Measurements from ENCODE around the gene BLCAP.

BLCAP gene

DNA sequence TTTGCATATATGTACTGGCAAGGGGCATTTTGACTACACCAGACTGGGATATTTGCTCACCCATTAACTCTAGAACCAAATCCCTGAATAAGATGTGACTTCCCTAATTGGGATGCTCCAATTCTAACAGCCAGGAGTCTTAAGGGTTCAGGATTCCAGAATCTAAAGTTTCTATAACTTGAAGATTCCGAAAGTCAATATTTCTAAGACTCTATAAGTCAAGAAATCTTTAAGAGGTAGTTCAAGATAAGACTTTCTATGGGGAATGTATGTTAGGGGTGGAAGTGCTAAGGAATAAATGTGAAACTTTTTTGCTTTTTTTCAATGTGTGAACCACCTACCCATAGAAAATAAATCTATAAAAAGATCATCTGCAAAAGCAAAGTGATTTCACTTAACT lies 42.7 kb upstream of the BLCAP start:
- TF ChIP-seq, protein P1, sequence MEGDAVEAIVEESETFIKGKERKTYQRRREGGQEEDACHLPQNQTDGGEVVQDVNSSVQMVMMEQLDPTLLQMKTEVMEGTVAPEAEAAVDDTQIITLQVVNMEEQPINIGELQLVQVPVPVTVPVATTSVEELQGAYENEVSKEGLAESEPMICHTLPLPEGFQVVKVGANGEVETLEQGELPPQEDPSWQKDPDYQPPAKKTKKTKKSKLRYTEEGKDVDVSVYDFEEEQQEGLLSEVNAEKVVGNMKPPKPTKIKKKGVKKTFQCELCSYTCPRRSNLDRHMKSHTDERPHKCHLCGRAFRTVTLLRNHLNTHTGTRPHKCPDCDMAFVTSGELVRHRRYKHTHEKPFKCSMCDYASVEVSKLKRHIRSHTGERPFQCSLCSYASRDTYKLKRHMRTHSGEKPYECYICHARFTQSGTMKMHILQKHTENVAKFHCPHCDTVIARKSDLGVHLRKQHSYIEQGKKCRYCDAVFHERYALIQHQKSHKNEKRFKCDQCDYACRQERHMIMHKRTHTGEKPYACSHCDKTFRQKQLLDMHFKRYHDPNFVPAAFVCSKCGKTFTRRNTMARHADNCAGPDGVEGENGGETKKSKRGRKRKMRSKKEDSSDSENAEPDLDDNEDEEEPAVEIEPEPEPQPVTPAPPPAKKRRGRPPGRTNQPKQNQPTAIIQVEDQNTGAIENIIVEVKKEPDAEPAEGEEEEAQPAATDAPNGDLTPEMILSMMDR (IDR thresholded peaks at IDR 0.05; ENCODE audit: low read depth, low read length) = no peak
- no peak overlapping the region for H3K4me3 ChIP-seq (replicated peaks in 1 of 2; ENCODE audit: low read depth in 2 of 2, low read length in 2 of 2)
- DNase-seq (ENCODE audit: low read depth in 2 of 2) = no peak

GRCh38 chr20:37567671-37568588 lies 40.3 kb upstream of the BLCAP start:
- TF ChIP-seq, protein P1 (IDR thresholded peaks at IDR 0.05; ENCODE audit: low read depth, low read length) = no peak
- H3K4me3 ChIP-seq (replicated peaks in 1 of 2; ENCODE audit: low read depth in 2 of 2, low read length in 2 of 2) = no peak overlapping the region
- no peak for DNase-seq (ENCODE audit: low read depth in 2 of 2)

DNA sequence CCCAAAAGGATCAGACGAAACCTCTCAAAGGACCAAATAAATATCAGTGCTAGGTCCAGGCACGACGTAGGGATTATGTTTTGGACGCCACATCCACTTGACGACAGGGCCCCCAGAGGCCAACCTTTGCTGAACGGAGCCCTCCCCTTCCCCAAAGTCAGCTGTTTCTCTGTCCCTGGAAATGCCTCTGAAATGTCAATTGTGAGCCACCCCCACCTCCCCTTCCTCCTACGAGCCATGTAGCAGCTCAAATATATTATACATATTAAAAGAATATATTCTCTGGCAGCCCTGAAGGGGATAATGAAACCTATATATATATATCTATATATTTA lies 39.6 kb upstream of the BLCAP start:
- TF ChIP-seq, protein P1 (IDR thresholded peaks at IDR 0.05; ENCODE audit: low read depth, low read length) = no peak
- DNase-seq (ENCODE audit: low read depth in 2 of 2) = no peak
- H3K4me3 ChIP-seq (replicated peaks in 1 of 2; ENCODE audit: low read depth in 2 of 2, low read length in 2 of 2) = no peak overlapping the region

- H3K4me3 ChIP-seq (replicated peaks in 1 of 2; ENCODE audit: low read depth in 2 of 2, low read length in 2 of 2) = no peak overlapping the region
- TF ChIP-seq, protein P1 (IDR thresholded peaks at IDR 0.05; ENCODE audit: low read depth, low read length) = no peak
- DNase-seq (ENCODE audit: low read depth in 2 of 2) = no peak
Measured at GRCh38 chr20:37566590-37567330, 39.1 kb upstream of the BLCAP start.

- TF ChIP-seq, protein P1 (IDR thresholded peaks at IDR 0.05; ENCODE audit: low read depth, low read length) = no peak
- H3K4me3 ChIP-seq (replicated peaks in 1 of 2; ENCODE audit: low read depth in 2 of 2, low read length in 2 of 2) = no peak overlapping the region
- no peak for DNase-seq (ENCODE audit: low read depth in 2 of 2)
Measured at GRCh38 chr20:37565134-37565811, 37.6 kb upstream of the BLCAP start.

DNA sequence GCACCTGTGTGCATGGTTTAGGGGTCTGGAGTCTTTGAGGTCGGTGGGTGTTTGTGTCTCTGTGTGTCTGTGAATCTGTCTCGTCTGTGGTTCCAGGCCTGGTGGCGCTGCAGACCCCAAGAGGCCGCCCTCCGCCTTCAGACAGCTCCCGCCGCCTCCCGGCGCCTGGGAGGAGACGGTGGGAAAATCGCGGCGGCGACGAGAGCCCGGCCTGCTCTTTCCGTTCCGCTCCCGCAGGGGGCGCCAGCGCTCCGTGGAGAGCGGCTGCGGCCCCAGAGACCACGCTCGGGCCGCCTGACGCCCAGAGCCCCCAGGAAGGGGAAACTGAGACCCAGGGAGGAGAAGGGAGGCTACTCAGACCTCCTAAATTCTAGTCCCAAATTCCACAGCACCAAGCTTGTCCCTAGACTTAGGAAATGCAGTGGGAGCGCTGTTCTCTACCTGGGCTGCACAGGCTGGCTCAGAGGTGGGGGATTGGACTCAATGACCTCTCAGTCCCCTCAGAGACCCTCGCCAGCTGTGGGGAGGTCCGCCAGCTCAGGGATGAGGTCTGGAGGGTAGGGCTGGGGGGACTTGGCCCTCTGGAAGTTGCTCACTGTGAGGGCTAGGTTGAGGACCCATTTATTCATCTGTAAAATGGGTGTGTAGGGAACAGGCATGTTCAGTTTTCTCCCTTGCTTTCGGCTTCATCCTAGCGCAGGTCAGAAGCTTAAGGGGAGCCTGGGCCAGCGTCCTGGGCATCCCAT lies 36.9 kb upstream of the BLCAP start:
- TF ChIP-seq, protein P1 (IDR thresholded peaks at IDR 0.05; ENCODE audit: low read depth, low read length) = peak; percentile 81
- H3K4me3 ChIP-seq (replicated peaks in 1 of 2; ENCODE audit: low read depth in 2 of 2, low read length in 2 of 2) = no peak overlapping the region
- DNase-seq (ENCODE audit: low read depth in 2 of 2) = peak; percentile 22 to 26

Data from cardiac fibroblast (primary cell).